PC-9 (cell line): ENCODE results near the gene APH1A. TPM values are rescaled to one million over a fixed set of nuclear protein-coding genes. Genes with fewer than 3 reads are reported as not detected.
A peak's percentile ranks its signal among the peaks of the same experiment; 100 is the strongest.
"Not testable (repeated sequence)": the region's sequence is repeated elsewhere in the genome, so short reads cannot be mapped to it uniquely, and the experiment has no call there.

Source experiments
- BruUV-seq: library from RNA; stranded (reverse); fragments of 400-500 nt; replicated peaks from 2 replicates; lab custom pipeline; 2021; lab: Mats Ljungman, UMichigan
- CTCF ChIA-PET: fragments of 300-600 bp; sonication (Branson Sonifier 250); formaldehyde crosslinking; loops from one replicate; lab custom pipeline; 2022; ENCODE audit warnings: antibody characterized with exemption; lab: Charles Lee
- POLR2A ChIA-PET: fragments of 300-600 bp; sonication (Branson Sonifier 250); formaldehyde crosslinking; loops from one replicate; lab custom pipeline; 2022; ENCODE audit warnings: antibody characterized with exemption; ENCODE audit not compliant: unreplicated experiment; lab: Charles Lee
- DNase-seq, 2 experiments: peaks; one replicate each; pipeline versions ENCODE4 v3.0.0 to v3.0.0-alpha.2; 2015 to 2022; ENCODE audit warnings: mixed read lengths in 1 of 2
- H2AFZ ChIP-seq: fragments of 200-600 bp; sonication (generic); 2 replicates; pipeline ENCODE4 v1.8.1; 2017; ENCODE audit warnings: antibody characterized with exemption
- H3F3A ChIP-seq: fragments of 200-600 bp; sonication (generic); 2 replicates; pipeline ENCODE4 v1.8.1; 2017; ENCODE audit warnings: antibody characterized with exemption, mild to moderate bottlenecking, low read depth; ENCODE audit not compliant: insufficient read depth
- H3K27ac ChIP-seq: fragments of 200-600 bp; sonication (generic); 2 replicates; pipeline ENCODE4 v1.6.1; 2016; ENCODE audit warnings: mixed run types
- H3K27me3 ChIP-seq: fragments of 200-600 bp; sonication (generic); 2 replicates; pipeline ENCODE4 v1.6.1; 2016; ENCODE audit warnings: low read depth, mixed run types; ENCODE audit not compliant: insufficient read depth
- H3K36me3 ChIP-seq: fragments of 200-600 bp; sonication (generic); 2 replicates; pipeline ENCODE4 v1.6.1; 2016; ENCODE audit warnings: low read depth, mixed run types
- H3K4me1 ChIP-seq: fragments of 200-600 bp; sonication (generic); replicated peaks from 2 replicates; pipeline ENCODE4 v1.6.1; 2016; ENCODE audit warnings: mixed run types; ENCODE audit not compliant: insufficient read depth
- H3K4me2 ChIP-seq: fragments of 200-600 bp; sonication (generic); 2 replicates; pipeline ENCODE4 v1.6.1; 2017; ENCODE audit warnings: mixed run types
- H3K4me3 ChIP-seq: fragments of 200-600 bp; sonication (generic); 2 replicates; pipeline ENCODE4 v1.6.1; 2016; ENCODE audit warnings: mixed run types
- H3K79me2 ChIP-seq: fragments of 200-600 bp; sonication (generic); 2 replicates; pipeline ENCODE4 v1.6.1; 2017; ENCODE audit warnings: low read depth, mixed run types
- H3K9me2 ChIP-seq: fragments of 200-600 bp; sonication (generic); 2 replicates; pipeline ENCODE4 v1.8.1; 2017; ENCODE audit warnings: mild to moderate bottlenecking; ENCODE audit not compliant: insufficient read depth
- H3K9me3 ChIP-seq: fragments of 200-600 bp; sonication (generic); 2 replicates; pipeline ENCODE4 v1.8.1; 2016; ENCODE audit warnings: low read depth; ENCODE audit not compliant: insufficient read depth
- H4K20me1 ChIP-seq: fragments of 200-600 bp; sonication (generic); 2 replicates; pipeline ENCODE4 v1.8.1; 2017; ENCODE audit not compliant: insufficient read depth
- CTCF ChIP-seq: fragments of 200-600 bp; sonication (generic); conservative IDR thresholded peaks from 2 replicates; pipeline ENCODE4 v1.6.1; 2017; ENCODE audit warnings: mixed run types, antibody characterized with exemption, mild to moderate bottlenecking, moderate library complexity
- EZH2 ChIP-seq: fragments of 200-600 bp; sonication (generic); IDR thresholded peaks from 2 replicates; pipeline ENCODE4 v1.8.0; 2017; ENCODE audit warnings: antibody characterized with exemption, low read depth
- intact Hi-C: fragments of 100-400 bp; cut with micrococcal nuclease; formaldehyde crosslinking; loops from one replicate; pipeline ENCODE4 v1.10.0; 2022; ENCODE audit not compliant: unreplicated experiment
- total RNA-seq: library from RNA; stranded (reverse); gene quantifications from 2 replicates; pipeline ENCODE4 v1.2.3, GENCODE V29; 2021

APH1A gene
- total RNA-seq, 1 experiment from 2014 or later = 173 TPM

DNA sequence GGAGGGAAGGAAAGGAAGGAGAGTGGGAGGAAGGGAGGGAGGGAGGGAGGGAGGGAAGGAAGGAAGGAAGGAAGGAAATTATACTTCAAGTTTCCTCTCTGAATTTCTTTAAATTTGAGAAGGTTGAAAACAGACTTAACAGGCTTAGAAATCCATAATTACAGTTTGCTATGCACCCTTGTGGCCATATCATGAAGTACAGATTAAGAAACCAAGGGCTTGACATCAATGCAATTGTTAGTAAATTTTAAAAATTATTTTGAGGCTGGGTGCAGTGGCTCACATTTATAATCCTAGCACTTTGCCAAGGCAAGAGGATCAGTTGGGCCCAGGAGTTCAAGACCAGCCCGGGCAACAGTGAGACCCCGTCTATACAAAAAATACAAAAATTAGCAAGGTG, 47.3 kb downstream of the APH1A start:
- intact Hi-C loops = no loop called here
- POLR2A ChIA-PET = no interaction called here
- Histone ChIP-seq H3K4me2 (no peak overlapping the region), H3F3A (peaks cover 13% of the 10 kb centered on the region; the same call in 1 of the 2 replicates), H3K27ac (no peak overlapping the region), H3K36me3 (peaks cover 24% of the 10 kb centered on the region), H3K9me2 (no peaks in the 10 kb centered on the region), H3K79me2 (no peaks in the 10 kb centered on the region), H3K4me1 (no peaks in the 10 kb centered on the region), H4K20me1 (no peaks in the 10 kb centered on the region), H3K9me3 (no peaks in the 10 kb centered on the region), H3K4me3 (no peak overlapping the region), H2AFZ (no peak overlapping the region), H3K27me3 (no peaks in the 10 kb centered on the region)
- CTCF ChIA-PET = interaction anchor here (0.6 kb wide), 1 partner anchor 57 kb away, joined by 6 read pairs; no protein-coding TSS in a partner anchor
- no TSS peak for BruUV-seq
- TF ChIP-seq CTCF = peak; percentile 67
- TF ChIP-seq EZH2 = no peak
- DNase-seq = no peak

GRCh38 chr1:150215855-150216254, 53.0 kb downstream of the APH1A start:
- H3K9me3 ChIP-seq, H3K9me2 ChIP-seq, CTCF ChIA-PET, H3K4me2 ChIP-seq, H3K4me1 ChIP-seq, intact Hi-C loops, H3F3A ChIP-seq, POLR2A ChIA-PET, H3K27ac ChIP-seq, H3K4me3 ChIP-seq, H4K20me1 ChIP-seq, H2AFZ ChIP-seq, BruUV-seq, DNase-seq, H3K36me3 ChIP-seq, H3K27me3 ChIP-seq, H3K79me2 ChIP-seq: not testable (repeated sequence)

Other genes with a start within 250 kb of the APH1A start
- 27.8 and 30.3 TPM in 2 replicates for gene VPS45, start 201.2 kb downstream of the APH1A start, total RNA-seq
- 1.3 and 2.2 TPM in 2 replicates for gene PLEKHO1, start 119.1 kb downstream of the APH1A start, total RNA-seq
- 63.3 and 63.5 TPM in 2 replicates for gene ANP32E, start 32.9 kb downstream of the APH1A start, total RNA-seq
- gene CA14, start 11.2 kb downstream of the APH1A start, total RNA-seq = 0.95 and 1.7 TPM in 2 replicates
- 1.4 and 1.8 TPM in 2 replicates for gene C1orf54, start 3.8 kb upstream of the APH1A start, total RNA-seq
- 11.0 and 16.6 TPM in 2 replicates for gene CIART, start 13.5 kb upstream of the APH1A start, total RNA-seq
- gene MRPS21, start 24.8 kb upstream of the APH1A start, total RNA-seq = 56.2 and 62.6 TPM in 2 replicates
- 75.7 and 77.1 TPM in 2 replicates for gene PRPF3, start 52.5 kb upstream of the APH1A start, total RNA-seq
- gene RPRD2, start 95.1 kb upstream of the APH1A start, total RNA-seq = 24.3 and 36.2 TPM in 2 replicates
- 44.8 and 46.0 TPM in 2 replicates for gene TARS2, start 218.4 kb upstream of the APH1A start, total RNA-seq
- gene ECM1, start 239.1 kb upstream of the APH1A start, total RNA-seq = 6.3 and 10.3 TPM in 2 replicates
- 0.94 and 2.1 TPM in 2 replicates for gene FALEC, start 246.7 kb upstream of the APH1A start, total RNA-seq